HG02678 (cell line): ENCODE results near the gene OR5D13.

ENCODE experiments used
- ATAC-seq: cut with Tn5 transposase; IDR thresholded peaks from one replicate; pipeline ENCODE4 v1.9.1; 2021; ENCODE audit warnings: mild to moderate bottlenecking, moderate library complexity; ENCODE audit not compliant: unreplicated experiment

OR5D13 gene, protein sequence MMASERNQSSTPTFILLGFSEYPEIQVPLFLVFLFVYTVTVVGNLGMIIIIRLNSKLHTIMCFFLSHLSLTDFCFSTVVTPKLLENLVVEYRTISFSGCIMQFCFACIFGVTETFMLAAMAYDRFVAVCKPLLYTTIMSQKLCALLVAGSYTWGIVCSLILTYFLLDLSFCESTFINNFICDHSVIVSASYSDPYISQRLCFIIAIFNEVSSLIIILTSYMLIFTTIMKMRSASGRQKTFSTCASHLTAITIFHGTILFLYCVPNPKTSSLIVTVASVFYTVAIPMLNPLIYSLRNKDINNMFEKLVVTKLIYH

DNA sequence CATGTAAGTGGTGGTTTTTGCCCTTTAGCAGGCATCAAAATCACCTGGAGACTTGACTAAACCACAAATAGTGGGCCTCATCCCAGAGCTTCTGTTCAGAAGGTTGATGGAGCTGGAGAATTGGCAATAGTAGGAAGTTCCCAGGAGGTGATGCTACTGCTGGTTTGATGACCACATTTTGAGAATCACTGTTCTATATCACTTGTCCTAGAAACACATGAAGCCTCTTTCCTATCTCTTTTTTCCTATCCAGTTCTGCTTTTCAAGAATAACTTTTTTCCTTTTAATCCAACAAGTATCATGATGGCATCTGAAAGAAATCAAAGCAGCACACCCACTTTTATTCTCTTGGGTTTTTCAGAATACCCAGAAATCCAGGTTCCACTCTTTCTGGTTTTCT is at the start of gene OR5D13:
OR5D13 (plus strand) TSS at position 301 of the 400 bp plus-strand sequence; CDS start at position 301, 0 bp downstream.
- no peak for ATAC-seq

DNA sequence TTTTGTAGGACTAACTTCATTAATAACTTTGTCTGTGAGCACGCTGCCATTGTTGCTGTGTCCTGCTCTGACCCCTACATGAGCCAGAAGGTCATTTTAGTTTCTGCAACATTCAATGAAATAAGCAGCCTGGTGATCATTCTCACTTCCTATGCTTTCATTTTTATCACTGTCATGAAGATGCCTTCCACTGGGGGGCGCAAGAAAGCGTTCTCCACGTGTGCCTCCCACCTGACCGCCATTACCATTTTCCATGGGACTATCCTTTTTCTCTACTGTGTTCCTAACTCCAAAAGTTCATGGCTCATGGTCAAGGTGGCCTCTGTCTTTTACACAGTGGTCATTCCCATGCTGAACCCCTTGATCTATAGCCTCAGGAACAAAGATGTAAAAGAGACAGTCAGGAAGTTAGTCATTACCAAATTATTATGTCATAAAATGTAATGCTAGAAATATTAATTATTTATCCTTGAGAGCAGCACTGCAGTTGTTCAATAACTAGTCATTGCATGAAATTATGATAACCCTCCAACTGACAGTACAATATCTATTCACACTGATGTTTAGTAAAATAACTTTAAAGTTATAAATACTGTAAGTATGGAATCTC is 46.4 kb upstream of the OR5D13 start:
- ATAC-seq = no peak

DNA sequence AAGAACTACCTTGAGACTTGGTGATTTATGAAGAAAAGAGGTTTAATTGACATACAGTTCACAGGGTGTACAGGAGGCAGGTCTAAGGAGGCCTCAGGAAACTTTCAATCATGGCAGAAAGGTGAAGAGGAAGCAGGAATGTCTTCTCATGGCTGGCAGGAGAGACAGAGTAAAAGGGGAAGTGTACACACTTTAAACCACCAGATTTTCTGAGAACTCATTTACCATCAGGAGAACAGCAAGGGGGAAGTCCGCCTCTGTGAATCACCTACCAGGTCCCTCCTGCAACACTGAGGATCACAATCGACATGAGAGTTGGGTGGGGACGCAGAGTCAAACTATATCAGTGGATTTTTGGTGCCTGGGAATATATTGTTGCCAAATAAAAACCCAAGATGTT is 40.3 kb upstream of the OR5D13 start:
- no peak for ATAC-seq

DNA sequence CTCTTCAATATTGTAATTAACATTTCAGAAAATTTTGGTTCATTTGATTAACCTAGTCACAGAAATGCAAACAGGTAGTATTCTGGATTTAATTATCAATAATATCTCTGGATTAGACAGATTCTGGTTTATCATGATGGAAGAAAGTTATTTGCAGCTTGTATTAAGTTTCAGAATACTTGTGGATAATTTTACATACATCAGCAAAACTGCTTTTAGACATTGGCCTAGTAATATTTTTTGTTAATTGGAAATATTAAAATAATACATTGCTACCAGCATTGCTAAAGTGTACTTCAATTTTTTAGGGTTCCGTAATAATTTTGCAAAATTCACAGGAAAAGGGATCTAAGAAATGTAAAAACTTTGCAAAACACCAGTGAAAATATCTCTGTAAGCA is 18.4 kb downstream of the OR5D13 start:
- no peak for ATAC-seq

DNA sequence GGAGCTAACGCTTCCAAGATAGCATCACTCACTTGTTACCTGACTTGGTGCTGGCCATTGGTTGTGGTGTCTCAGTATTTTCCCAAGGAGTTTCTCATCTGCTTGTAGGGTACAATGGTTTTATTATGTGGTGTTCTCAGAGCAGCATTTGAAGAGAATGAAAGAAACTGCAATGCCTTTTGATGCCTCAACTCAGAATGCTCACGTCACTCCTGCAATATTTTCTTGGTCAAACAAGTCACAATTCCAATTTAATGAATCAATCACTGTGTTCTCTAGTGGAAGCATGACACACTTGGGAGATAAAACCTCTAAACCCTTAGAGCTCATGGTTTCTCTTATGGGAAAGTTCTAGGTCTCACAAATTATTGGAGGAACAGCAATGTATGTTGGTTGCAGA is 20.1 kb downstream of the OR5D13 start:
- no peak for ATAC-seq

DNA sequence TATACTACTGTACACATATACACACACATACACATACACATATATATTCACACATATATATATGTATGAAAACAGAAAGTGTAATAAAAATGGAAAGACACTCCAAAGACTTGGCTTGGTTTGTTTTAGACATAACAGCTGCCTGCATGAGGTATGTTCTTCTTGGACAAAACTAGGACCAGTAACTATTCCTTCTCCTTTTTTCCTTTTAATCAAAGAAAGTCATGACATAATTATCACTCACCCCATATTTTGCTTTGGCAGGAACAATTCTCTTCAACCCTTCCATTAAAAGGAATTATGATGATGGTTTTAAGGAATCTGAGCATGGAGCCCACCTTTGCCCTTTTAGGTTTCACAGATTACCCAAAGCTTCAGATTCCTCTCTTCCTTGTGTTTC is 22.0 kb downstream of the OR5D13 start, which contains the start of gene OR5D14:
OR5D14 (plus strand) TSS at position 301 of the 400 bp plus-strand sequence; CDS start at position 301, 0 bp downstream.
- ATAC-seq = no peak

DNA sequence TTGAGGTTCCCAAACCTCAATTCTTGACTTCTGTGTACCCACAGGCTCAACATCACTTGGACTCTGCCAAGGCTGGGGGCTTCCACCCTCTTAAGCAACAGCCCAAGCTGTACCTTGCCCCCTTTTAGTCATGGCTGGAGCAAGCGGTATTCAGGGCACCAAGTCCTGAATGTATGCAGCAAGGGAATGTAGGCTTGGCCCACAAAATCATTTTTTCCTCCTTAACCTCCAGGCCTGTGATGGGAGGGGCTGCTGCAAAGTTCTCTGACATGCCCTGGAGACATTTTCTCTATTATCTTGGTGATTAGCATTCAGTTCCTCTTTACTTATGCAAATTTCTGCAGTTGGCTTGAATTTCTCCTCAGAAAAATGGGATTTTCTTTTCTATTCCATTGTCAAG is 33.0 kb downstream of the OR5D13 start:
- ATAC-seq = no peak

DNA sequence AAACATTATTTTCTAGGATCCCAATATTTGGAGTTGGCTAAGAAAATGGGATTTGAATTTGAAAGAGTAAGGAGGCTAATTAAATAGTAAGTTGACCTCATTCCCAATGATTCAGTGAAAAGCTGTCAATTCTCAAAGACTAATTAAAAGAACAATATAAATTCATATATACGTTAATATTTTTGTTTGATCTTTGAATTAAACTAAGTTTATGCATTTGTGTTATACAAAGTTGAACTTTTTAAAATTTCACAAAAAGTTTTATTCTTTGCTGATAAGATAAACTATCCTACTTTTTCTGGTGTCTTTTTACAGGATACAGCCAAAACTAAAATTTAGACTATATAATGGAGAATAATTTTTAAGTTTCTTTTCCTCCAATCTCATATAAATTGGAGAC is 37.8 kb downstream of the OR5D13 start, which contains the start of gene OR5L1:
OR5L1 (plus strand) TSS at position 301 of the 400 bp plus-strand sequence. CDS start 100 bp downstream, outside the sequence.
- ATAC-seq = no peak

DNA sequence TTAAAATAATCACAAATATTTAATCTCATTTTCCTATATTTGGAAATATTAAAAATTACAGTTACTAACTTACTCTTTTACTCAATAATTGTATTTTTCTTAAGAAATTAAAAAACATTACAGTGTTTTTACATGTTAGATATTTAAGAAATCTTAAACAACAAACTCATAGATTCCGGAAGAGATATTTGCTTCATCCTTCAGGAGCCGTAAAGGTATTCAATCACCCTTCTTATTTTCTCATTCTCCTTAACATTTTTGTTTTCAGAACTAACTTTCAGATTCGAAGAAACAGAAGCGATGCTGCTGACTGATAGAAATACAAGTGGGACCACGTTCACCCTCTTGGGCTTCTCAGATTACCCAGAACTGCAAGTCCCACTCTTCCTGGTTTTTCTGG is 46.1 kb downstream of the OR5D13 start, which contains the start of gene OR5D18:
OR5D18 (plus strand) TSS at position 301 of the 400 bp plus-strand sequence; CDS start at position 301, 0 bp downstream.
- ATAC-seq = no peak
